Subcutaneous adipose tissue (tissue), 4 donors: ENCODE data around the gene NAA15. TPM values are rescaled to one million over a fixed set of nuclear protein-coding genes. Genes with fewer than 3 reads are reported as not detected.

Source experiments
- total RNA-seq, 4 donors: library from RNA; depleted of rRNA; stranded (reverse); fragments of >200 nt; gene quantifications; one replicate each; pipeline ENCODE4 v1.1.0, GENCODE V29; 2016
- TF ChIP-seq, protein P1 (sequence below): fragments of 450-650 bp; IDR thresholded peaks from one replicate; pipeline ENCODE4 v1.5.1; 2016; ENCODE audit warnings: low read depth, mild to moderate bottlenecking, control low read depth, antibody characterized with exemption, moderate library complexity

Gene NAA15
- total RNA-seq, 4 donors from 2014 or later = 17.1 to 63.8 (median 25.2) TPM

DNA sequence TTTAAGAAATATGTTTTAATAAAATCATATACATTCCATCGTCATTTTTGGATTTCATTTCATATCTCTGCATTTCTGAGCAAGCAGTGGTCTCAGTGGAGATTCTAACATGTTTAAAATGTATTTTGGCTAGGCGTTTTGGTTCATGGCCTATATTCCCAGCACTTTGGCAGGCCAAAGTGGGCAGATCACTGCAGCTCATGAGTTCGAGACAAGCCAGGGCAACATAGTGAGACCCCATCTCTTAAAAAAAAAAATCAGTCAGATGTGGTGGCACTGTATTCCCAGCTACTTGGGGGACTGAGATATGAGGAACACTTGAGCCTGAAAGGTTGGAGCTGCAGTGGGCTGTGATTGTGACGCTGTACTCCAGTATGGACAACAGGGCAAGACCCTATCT is 85.1 kb downstream of the NAA15 start:
- TF ChIP-seq, protein P1, sequence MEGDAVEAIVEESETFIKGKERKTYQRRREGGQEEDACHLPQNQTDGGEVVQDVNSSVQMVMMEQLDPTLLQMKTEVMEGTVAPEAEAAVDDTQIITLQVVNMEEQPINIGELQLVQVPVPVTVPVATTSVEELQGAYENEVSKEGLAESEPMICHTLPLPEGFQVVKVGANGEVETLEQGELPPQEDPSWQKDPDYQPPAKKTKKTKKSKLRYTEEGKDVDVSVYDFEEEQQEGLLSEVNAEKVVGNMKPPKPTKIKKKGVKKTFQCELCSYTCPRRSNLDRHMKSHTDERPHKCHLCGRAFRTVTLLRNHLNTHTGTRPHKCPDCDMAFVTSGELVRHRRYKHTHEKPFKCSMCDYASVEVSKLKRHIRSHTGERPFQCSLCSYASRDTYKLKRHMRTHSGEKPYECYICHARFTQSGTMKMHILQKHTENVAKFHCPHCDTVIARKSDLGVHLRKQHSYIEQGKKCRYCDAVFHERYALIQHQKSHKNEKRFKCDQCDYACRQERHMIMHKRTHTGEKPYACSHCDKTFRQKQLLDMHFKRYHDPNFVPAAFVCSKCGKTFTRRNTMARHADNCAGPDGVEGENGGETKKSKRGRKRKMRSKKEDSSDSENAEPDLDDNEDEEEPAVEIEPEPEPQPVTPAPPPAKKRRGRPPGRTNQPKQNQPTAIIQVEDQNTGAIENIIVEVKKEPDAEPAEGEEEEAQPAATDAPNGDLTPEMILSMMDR = no peak

DNA sequence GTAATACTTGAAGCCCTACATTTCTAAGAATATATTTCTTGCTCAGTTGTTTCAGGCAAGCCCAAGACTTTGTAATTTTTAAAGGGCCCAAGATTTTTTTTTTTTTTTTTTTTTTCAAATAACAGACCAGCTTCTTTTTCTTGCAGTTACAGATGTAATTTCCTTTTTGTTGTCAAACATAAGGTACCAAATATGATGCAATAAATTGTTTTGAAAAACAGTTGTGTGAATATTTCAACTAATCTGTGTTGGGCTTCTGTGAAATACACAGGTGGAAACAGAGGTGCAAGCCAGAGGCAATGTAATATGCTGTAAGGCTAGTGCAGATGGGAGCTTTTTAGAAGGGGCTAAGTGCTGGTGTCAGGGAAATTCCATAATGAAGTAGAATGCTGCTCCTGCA is 87.8 kb downstream of the NAA15 start:
- TF ChIP-seq, protein P1 = no peak

DNA sequence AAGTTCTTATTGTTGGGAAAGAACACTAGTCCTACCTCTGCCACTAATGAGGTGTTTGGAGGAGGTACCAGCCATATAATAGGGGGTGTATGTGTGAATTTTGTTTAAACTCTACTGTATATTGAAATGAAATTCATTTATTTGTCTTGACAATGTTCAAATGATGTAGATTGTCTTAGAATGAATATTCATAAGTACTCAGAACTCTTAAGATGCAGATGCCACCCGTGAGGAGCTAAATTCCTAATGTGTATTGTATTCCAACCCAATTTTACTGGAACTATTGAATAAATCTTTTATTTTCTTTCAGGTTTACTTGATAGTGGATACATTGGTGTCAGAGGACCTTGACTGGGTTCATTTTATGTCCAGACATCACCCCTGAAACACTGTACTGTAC is 88.7 kb downstream of the NAA15 start:
- TF ChIP-seq, protein P1 = no peak

DNA sequence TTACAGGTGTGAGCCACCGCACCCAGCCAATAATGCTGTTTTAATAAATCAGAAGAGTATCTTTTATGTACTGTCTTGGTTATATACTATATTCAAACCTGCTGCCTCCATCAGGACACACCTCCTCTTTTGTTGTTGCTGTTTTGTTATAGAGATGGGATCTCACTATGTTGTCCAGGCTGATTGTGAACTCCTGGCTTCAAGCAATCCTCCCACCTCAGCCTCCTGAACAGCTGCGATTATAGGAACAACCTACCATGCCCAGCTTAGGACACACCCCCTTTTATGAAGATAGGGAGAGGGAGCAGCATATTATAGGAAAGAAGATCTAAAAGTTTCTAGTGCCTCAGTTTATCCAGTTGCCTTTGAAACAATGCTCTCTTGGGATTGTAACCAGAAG is 90.4 kb downstream of the NAA15 start:
- TF ChIP-seq, protein P1 = no peak

DNA sequence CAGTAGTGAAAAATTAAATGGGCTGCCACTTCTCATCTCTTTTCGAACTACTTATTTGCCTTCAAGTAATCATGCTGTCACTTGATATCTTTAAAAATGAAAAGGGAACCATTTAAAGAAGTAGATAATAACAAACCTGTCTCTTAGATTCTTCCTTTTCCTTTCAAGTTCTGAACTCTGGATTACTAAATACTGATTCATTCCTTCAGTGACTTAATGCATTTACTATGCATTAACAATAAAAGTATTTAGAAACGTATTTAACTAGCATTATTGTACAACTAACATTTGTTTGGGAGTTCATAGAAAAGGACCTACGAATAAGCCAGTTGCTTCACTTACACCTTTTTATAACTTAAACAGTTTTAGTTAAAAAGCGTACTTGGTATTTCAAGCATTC is 91.5 kb downstream of the NAA15 start:
- TF ChIP-seq, protein P1 = no peak

DNA sequence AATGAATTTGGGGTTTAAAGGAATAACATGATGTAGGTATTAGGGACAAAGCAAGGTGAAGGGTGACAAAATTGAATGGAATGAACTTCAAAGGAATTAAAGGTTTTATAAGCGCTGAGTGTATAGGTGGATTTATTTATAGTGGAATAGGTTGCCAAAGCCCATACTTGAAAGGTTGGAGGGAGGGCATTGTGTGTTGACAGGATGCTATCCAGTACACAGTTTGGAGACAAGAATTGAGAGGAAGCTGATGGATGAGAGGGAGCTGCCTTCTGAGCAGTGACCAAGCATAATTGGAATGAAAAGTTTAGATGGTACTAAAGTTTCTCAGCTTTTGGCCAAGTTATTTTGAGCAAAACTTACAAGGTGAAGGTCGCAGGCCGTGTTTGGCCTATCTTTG is 100.1 kb downstream of the NAA15 start:
- TF ChIP-seq, protein P1 = no peak

DNA sequence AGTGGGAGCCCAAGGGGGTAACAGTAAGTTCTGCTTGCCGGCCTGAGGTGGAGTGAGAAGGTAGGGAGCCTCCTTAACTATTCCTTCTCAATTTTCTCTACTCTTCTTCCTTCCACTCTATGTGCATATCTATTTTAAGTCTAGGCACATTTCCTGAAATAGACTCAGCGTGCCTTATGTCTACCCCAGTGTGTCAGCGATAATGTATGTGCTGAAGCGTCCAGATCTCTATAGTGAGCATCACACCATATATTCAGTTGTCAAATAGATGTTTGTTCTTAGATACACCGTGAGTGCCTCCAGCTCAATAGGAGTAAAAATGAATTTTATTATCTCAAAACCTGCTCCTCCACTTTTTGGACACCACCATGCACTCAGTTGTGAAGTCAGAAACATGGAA is 101.1 kb downstream of the NAA15 start:
- TF ChIP-seq, protein P1 = no peak

DNA sequence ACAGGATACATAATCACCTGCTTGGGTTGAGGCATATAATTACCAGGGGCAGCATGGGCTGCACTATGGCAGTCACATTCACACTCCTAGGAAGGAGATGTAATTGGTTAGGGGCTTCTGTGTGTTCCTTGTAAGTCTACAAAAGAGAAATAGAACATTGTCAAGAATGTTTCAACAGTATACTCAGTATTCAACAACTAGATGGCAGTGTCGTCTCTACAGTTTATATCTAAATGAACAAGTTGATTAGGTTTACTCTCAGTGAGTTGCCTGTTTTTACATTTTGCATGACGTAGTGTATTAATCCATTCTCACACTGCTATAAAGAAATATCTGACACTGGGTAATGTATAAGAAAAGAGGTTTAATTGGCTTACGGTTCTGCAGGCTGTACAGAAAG is 102.2 kb downstream of the NAA15 start:
- TF ChIP-seq, protein P1 = no peak
